NCI-H526 treated with DMSO at 0.1 percent for 48 hours (cell line): ENCODE results near the gene KIAA1549.

Source experiments
- DNase-seq: peaks from one replicate; lab custom pipeline; 2025; lab: John Stamatoyannopoulos, UW

The KIAA1549 gene

DNA sequence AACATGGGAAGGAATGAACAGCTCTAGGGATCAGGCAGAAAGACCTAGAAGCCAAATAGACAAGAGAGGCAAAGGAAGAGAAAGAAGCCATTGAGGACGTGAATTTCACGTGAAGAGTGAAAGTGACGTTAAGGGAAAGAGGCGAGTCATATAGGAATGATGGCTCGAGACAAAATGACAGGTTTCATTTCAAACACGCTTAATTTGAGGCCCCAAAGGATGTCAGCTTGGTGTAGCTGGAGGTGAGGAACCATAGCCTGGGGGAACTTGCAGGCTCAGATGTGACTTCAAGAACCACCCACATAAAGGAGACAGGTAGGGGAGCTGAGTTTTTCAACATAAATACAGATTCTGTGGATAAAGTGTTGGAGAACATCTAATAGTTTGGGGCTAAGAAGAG, 98.9 kb downstream of the KIAA1549 start:
- no peak for DNase-seq

DNA sequence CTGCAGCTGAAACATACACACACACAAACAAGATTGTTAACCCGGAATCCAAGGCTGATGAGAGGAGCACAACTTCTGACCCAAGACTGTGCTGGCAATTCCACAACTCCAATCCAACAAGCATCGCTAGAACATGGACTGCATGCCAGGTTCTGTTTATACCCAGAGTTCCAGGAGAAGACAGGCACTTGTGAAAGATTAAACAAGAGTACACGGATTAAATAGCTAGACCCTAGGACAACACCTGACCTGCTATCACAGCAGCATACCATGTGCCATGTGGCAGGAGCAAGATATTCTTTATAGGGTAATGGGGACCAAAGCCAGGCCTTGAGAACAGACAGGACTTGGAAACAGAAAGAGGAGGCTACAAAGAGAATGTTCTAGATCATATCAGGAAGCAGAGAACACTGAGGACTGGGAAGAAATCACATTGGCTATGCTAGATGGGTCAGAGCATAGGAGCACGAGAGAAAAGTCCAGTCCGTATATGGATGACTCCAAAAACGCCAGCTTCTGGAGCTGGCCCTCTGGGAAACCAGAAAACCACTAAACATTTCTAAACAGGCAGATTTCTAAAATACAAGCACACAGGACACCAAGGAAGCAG, 99.5 kb downstream of the KIAA1549 start:
- DNase-seq: no peak

DNA sequence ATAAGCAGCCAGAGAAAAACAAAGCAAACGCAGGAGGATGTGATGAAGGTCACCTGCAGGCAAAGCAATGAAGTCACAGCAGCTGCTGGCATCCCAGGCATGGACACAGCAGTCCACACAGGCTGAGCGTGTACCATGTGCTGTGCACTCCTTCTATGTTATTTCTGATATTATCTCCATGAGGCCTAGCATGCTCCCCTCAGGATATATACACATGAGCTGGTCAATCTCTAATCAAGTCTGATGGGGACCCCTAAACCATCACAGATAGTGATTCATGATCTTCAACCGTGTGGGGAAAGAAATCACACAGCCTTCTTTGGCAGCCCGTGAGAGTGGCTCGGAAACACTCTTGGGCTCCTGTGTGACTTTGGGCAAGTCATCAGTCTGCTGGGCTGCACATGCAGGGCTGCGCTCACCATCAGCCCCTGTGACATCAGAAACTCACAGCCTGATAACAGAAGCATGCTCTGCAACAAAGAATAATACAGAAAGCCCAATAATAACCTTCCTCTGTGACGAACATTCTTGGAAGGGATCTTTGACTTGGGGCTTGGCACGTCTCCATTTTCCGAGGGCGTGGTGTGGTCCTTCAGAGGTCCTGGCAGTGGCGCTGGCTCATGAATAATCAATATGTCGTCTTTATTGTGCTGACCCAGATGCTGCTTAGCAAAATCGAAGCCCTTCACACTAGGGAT, 100.2 kb downstream of the KIAA1549 start:
- no peak for DNase-seq

DNA sequence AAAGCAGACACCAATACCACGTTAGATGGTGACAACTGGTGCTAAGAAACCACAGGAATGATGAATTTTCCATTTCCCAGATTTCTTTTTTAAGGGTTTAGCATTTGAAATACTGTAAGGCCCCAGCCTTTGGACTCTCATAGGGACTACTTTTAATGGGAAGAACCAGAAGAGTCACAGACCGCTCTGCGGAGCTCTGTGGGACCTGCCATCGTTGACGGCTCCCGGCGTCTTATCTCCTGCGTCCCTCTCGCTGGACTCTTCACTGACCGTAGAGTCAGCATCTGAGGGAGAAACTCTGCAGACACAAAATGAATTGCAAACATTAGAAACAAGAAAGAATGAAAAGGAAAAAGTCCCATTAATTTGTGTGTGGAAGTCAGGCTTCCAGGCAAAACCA, 101.8 kb downstream of the KIAA1549 start:
- no peak for DNase-seq

DNA sequence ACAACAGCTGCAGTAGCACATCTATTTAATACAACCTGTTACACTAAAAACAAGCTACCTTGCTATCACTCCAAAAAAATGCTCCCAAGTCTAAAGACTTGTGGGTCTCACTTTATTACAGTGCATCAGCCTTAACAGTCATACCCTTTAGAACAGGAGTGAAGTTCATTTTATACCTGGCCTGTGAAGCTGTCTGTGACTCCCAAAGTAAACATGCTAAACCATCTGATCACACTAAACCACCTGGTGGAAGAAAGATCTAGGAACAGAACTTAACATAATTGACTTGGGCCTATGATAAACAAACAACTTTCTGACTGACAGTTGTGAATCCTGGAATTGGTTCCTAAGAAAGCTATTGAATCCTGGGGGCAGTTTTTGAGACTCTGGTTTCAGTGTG, 102.3 kb downstream of the KIAA1549 start:
- DNase-seq: no peak

DNA sequence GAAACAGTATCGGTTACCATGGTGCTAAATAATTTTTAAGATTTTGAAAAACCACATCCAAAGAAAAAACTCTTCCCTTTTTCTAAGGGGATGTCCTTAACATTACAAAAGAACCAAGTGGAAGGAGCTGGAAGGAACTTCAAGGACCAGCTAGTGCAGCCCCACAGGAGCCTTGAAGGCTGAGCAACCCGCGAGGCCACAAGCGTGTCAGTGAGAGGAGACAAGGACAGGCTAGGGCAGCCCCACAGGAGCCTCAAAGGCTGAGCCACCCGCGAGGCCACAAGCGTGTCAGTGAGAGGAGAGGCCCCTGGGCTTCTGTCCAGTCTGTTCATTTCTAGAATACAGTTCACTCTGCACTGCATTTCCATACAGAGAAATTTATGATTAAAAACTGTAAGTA, 103.1 kb downstream of the KIAA1549 start:
- DNase-seq: no peak

DNA sequence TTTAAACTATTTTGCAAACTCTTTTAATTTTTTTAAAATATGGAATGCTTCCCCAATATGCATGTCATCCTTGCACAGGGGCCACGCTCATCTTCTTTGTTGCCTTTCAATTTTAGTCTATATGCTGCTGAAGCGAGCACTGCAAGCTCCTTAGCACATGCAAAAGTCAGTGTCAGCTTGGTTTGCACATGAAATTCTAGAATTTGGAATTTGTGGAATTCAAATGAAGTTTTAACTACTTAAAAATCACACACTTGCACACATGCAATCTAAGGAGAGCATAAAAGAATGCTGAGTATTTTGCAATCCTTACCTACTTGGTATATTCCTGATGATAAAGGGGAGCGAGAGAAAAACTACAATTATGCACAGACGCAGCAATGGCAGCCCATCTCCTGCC, 104.9 kb downstream of the KIAA1549 start:
- DNase-seq: no peak

DNA sequence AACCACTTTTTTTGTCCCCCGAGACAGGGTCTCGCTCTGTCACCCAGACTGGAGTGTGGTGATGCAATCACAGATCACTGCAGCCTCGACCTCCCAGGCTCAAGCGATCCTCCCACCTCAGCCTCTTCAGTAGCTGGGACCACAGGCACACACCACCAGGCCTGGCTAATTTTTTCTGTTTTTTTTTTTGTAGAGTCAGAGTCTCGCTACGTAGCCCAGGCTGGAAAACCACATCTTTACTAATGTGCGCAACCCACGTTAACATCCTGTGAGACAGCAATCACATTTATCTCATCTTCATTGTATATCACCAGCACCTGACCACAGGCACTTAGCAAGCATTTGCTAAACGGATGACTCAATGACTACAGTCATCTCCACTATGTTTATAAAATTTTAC, 105.4 kb downstream of the KIAA1549 start:
- no peak for DNase-seq

DNA sequence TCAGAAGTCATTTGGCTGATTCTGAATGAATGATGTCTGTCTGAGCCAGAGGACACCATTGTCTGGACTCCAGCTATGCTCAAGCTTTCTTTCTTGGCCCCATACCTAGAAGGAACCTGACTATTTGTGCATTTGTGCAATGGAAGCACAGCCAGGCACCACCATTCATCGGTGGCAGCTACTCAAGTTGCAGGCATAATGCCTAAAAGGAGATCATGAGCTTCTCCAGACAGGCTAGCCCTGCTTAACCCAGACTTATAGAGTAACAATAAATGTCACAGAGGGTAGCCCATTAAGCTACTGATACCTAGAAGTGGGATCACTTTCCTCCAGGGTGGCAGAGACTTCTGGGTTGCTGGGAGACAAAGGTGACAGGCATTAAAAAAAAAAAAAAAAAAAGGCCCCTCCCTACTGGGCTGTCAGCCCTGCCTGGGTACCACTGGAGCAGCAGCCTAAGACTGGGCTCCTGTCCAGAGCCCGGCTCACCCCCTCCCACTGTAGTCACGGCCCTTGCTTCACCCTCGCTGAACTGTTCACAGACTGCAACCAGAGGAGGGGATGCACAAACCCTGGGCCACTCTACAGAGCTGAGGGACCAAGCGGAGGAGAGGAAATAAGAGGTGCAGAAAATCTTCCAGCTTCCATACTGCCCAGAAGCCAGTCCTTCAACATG, 107.8 kb downstream of the KIAA1549 start:
- DNase-seq: no peak

DNA sequence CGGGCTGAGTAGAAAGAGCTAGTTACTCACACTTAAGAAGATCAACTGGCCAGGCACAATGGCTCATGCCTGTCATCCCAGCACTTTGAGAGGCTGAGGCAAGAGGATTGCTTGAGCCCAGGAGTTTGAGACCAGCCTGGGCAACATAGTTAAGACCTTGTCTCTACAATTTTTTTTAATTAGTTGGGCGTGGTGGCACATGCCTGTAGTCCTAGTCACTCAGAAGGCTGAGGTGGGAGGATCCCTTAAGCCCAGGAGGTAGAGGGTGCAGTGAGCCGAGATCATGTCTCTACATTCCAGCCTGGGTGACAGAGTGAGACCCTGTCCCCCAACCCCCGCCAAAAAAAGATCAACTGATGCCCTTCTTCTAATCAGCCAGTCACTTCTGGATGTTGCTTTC, 108.6 kb downstream of the KIAA1549 start:
- no peak for DNase-seq

DNA sequence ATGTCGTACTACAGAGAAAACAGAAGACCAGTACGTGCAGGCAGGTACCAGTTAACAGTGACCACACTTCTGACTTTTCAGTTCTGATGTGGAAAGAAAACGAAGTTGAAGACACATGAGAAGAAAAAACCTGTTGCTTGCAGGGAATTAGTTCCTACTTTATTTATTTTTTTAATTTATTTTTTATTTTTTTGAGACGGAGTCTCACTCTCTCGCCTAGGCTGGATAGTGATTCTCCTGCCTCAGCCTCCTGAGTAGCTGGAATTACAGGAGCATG, 109.4 kb downstream of the KIAA1549 start:
- no peak for DNase-seq

DNA sequence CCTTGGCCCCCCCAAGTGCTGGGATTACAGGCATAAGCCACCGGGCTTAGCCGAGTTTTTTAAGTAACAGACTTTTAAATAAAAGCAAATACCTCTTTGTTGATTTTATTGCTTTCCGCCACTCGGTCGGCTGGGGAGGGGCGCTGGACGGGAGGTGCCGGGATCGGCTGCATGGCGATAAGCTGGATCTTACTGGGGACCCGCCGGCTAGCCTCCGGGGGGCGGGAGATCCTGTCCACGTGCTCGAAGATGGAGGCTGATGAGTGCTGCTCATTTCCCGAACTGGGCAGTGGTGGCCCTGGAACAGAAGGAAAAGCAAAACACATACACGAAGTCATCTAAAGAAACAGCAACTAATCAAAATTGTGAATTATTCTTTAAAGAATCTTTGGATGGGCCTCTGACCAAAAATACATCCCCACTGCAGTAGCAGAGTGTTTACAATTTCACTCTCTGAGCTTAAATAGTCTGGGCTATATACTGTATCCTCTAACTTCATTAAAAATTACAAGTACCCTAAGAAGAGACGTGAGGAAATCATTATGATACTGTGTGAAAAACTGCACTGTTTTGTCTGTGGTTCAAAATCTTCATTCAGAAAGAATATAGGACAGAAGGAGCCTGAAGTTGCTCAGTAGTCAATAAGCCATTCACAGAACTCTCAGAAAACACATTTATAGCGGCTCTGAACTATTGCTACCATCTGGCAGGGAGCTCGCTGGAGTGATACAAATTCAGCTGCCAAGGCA, 110.0 kb downstream of the KIAA1549 start:
- DNase-seq: no peak

DNA sequence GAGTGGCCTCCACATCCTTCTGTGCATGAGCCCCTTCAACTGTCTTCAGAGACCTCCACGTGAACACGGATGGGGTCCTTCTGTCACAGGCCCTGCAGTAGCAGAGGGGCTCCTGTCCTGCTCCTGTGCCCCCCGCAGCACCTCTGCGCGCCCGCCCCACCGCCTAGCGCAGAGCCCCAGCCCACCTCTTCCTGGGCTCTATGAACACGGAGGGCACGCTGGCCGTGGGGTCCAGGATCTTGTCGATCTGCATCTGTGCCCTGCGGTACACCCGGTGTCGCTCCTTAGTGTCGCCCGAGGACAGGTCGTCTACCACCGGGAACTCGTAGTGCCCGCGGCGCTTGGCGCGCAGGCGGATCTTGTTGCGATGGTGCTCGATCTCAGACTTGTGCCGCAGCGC, 111.8 kb downstream of the KIAA1549 start:
- DNase-seq: no peak

DNA sequence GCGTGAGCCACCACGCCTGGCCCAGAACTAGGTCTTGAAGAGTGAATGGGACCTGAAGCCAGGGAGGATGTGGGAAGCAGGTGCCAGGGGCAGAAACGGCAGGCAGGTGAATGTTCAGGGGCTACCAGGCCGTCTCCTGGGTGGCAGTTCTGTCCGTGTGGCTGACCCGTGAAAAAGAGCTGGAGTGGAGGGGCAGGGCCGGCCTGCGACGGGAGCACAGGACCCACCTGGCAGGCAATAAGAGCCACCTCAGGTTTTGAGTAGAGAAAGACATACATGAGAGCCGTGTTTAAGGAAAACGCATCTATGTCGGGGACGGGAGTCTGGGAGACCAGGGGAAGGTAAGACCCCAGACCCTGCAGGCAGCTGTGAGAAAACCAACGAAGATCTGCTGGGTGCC, 112.5 kb downstream of the KIAA1549 start:
- DNase-seq: no peak

DNA sequence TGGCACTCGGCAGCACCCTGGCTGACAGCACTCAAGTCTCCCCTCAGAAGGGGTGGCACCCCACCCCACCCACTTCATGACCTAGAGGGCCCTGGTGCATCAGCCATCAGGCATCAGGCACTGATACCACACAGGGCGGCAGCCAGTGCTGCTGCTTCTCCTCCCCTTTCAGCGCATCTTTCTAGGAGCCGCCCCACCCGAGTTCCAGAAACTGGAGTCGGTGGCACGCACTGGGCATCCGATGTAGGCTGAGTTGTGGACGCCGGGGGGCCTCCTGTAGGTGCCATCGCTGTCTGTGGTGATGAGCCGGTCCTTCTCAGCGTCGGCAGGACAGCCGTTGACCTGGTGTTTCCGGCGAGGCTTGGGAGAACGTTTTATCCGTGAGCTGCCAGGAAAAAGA, 113.4 kb downstream of the KIAA1549 start:
- no peak for DNase-seq

DNA sequence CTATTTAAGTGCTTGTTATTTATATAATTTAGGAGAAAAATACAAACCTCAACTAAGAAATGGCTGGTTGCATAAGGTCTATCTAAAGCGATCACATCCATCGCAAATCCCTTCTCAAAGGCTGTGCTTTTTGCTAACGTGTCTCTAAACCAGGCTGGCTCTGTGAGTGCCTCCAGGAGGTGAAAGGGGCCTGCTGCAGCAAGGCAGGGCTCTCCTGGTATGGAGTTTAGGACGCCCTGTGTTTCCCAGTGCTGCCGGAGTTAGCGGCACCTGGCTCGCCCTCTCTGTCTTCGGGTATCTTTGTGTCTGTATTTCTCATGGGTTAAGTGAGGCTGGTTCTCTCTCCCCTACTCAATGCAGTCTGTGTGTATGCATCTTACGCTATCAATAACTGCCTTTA, 114.8 kb downstream of the KIAA1549 start:
- DNase-seq: no peak

DNA sequence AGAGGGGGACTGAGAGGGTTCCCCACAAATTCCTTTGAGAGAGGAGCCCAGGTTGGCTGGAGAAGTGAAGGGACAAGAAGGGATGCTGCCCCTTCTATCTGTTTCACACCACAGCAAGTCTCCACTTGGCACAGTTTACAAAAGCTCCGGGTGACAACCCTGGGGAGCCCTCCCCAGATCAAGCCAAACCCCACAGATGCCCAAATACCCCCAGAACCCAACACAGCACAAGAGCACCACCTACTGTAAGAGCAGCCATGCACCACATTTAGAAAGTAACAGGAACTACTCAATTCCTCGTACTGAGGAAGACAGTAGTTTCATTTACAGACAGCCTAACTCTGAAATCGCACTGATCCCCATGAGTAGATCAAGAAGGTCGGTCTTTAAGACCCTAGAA, 115.3 kb downstream of the KIAA1549 start:
- DNase-seq: no peak

DNA sequence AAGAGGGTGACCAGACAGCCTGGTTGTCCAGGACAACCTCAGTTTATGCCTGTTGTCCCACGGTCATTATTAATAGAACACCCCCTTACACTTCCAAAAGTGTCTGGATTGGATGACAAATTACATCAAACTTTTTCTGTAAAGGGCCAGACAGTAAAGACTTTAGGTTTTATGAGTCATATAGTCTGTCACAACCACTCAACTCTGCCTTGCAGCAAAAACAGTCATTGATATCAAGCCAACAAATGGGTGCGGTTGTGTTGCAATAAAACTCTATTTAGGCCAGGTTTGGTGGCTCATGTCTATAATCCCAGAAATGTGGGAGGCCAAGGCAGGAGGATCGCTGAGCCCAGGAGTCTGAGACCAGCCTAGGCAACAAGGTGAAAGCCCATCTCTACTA, 116.5 kb downstream of the KIAA1549 start:
- DNase-seq: no peak

DNA sequence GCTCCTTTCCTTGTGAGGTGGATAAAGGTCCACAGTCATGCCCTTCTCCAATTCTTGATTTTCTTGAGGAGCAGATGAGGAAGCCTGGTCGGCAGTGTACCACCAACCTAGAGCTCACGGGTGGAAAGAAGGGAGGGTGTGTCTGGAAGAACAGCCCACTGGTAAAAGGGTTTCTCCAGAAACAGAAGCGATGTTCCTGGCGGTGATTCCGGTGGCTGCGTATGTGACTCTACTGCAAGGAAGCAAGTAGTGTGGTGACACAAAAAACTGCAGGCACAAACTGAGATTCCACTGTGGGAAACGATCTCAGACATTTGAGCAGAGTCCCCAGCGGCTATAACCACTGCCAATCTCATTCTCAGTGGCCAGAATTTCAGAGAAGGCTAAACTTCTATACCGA, 117.3 kb downstream of the KIAA1549 start:
- DNase-seq: no peak

DNA sequence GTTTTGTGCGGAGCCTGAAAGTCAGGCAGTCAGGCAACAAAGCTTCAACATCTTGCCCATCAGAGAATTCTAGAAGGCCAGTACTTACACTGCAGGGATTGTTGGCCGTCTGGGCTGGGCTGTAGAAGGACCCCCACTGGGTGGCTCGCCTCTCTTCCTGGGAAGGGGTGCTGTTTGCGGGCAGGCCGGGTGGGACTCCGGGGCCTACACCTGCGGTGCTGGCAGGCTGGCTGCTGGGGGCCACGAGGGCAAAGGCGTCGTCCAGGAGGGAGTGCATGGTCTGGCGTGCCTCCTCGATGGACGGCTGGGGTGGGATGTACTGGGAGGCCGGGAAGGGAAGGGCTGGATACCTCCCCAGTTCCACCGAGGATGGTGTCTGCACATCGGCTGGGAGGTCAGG, 120.1 kb downstream of the KIAA1549 start:
- DNase-seq: no peak

DNA sequence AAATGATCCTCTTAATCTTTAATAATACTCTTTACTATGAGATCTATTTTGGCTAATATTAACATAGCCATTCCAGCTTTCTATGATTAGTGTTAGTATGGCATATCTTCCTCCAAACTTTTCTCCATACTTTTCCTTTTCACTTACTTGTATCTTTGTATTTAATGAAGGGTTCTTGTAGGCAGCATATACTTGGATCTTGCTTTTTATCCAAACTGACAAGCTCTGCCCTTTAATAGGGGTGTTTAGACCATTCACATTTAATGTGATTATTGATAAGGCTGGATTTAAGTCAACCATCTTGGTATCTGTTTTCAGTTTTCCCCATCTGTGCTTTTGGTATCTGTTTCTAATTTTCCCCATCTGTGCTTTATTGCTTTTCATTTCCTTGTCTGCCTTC, 123.5 kb downstream of the KIAA1549 start:
- no peak for DNase-seq

DNA sequence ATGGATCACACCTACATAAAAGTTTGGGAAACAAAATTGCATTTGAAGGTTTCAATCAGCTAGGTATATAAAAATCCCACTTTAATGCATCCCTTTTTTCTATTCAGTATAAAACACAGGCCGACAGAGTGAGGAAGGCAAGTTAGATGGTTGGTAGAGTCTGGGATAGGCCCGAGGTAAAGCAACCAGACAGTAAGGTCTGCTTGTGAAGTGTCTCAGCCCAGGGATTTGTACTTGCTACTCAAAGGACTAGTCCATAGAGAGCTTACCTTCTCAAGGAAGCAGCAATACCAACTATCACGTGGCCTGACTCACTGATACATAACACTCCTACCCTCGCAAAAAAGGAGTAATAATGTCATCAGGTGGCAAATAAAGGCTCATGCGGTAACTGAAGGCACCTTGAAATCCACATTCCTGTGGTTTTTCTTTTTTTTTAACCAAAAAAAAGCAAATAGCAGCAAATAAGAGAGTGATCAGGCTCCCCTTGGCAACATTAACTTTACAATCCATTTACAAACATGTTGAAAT, 127.0 kb downstream of the KIAA1549 start:
- DNase-seq: no peak

DNA sequence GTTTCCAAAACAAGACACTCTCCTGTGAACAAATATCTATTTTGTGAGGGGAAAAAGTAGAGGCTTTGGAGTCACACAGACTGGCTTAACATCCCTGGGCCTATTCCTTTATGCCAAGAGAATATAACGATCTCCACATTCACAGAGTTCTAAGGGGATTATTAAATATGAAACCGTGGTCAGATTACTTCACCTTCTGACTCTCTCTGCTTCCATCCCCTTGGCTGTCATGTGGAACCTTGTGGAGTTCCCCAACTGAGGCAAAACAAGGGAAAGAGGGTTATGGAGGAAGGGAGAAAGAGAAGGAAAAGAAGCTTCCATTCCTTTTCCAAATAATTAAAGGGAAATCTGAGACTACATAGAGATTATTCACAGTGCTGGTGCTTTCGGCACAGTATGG, 127.7 kb downstream of the KIAA1549 start:
- no peak for DNase-seq
